ENCODE data around the gene NKPD1. TPM values are rescaled to one million over a fixed set of nuclear protein-coding genes. Genes with fewer than 3 reads are reported as not detected.

Gene NKPD1
- total and polyA plus RNA-seq, 2 donors = 0.37 to 0.58 TPM

DNA sequence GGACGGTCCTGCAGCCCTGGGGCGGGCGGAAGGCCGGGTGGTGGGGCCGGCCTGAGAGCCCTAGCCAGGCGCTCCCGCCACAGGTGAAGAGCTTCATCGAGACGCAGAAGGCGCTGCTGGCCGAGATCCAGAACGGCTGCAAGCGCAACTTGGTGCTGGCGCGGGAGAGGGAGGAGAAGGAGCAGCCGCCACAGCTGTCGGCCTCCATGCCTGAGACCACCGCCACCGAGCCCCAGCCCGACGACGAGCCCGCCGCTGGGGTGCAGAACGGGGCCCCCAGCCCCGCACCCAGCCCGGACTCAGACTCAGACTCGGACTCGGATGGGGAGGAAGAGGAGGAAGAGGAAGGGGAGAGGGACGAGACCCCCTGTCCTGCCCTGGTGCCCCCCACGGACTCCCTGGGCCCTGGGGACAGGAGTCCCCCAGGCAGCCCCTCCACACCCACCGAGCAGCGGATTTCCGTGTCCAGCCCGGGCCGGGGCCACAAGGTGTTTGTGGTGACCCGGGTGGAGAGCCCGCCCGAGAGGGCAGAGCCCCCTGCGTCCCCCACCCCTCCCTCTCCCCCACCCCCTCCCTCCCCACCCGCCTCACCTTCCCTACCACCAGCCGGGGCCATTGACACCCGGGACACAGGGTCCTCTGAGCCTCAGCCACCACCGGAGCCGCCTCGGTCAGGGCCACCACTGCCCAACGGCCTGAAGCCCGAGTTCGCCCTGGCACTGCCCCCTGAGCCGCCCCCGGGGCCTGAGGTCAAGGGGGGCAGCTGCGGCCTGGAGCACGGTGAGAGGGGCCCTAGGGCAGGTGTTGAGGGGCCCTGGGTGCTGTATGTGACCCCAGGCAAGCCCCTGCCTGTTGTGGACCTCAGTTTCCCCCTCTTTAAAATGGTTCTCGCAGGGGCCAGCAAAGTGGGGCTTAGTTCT lies 15.3 kb downstream of the NKPD1 start:
- DNase-seq (ENCODE audit: extremely low spot score) = no peak
- H3K27ac ChIP-seq (ENCODE audit: low read depth) = no peak overlapping the region
- H3K36me3 ChIP-seq (ENCODE audit: insufficient read depth) = peaks cover 2% of the 10 kb centered on the region
- WGBS = 92% methylated on average over 54 of the region's 54 CpGs
- no peak overlapping the region for H3K4me3 ChIP-seq (ENCODE audit: low read depth, low read length)
- no peaks in the 10 kb centered on the region for H3K4me1 ChIP-seq (ENCODE audit: insufficient read depth)

GRCh38 chr19:45144431-45145269 lies 16.1 kb downstream of the NKPD1 start:
- H3K27ac ChIP-seq (ENCODE audit: low read depth) = no peak overlapping the region
- no peak for DNase-seq (ENCODE audit: extremely low spot score)
- 96% methylated on average over 53 of the region's 53 CpGs for WGBS
- H3K36me3 ChIP-seq (ENCODE audit: insufficient read depth) = peaks cover 2% of the 10 kb centered on the region
- no peak overlapping the region for H3K4me3 ChIP-seq (ENCODE audit: low read depth, low read length)
- no peaks in the 10 kb centered on the region for H3K4me1 ChIP-seq (ENCODE audit: insufficient read depth)

DNA sequence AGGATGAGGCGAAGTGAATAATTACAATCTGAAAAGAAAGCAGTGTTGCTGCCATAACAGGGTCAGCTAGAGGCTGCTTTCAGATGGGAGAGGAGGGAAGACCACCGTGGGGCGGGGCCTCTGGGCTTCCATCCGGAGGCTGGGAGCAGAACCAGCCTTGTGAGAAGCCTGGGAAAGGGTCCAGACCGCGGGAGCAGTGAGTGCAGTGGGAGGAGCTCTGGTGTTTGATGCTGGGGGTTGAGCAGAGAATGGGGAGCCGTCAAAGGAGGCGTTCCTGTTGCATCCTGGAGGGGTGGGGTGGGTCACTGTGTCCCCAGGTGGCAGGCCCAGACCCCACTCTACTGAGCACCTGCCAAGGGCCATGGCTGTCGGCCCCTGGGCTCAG lies 18.1 kb downstream of the NKPD1 start:
- DNase-seq (ENCODE audit: extremely low spot score) = no peak
- Histone ChIP-seq H3K36me3 (ENCODE audit: insufficient read depth) (peaks cover 3% of the 10 kb centered on the region), H3K4me1 (ENCODE audit: insufficient read depth) (no peaks in the 10 kb centered on the region), H3K27ac (ENCODE audit: low read depth) (no peak overlapping the region), H3K4me3 (ENCODE audit: low read depth, low read length) (no peak overlapping the region)
- WGBS = 72% methylated on average over 9 of the region's 9 CpGs

DNA sequence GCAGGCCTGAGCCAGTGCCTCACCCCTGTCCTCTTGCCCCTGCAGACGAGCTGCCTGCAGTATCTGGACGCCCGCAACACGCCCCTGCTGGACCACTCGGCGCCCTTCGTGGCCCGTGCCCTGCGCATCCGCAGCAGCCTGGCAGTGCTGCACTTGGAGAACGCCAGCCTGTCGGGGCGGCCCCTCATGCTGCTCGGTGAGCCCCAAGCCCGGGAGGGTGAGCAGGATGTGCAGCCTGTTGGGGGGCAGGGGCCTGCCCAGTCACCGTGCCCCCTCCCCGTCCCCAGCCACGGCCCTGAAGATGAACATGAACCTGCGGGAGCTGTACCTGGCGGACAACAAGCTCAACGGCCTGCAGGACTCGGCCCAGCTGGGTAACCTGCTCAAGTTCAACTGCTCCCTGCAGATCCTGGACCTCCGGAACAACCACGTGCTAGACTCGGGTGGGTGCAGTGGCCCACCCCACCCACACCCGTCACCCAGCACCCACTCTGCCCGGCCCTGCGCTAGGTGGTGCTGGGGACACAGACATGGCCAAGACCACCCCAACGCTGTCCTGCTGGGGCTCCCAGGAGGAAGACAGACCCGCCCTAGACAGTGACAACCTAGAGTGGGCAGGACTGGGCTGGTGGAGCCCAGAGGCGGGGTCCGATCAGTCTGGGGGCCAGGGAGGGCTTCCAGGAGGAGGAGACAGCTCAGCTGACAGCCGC lies 18.6 kb downstream of the NKPD1 start:
- Histone ChIP-seq H3K4me3 (ENCODE audit: low read depth, low read length) (no peak overlapping the region), H3K4me1 (ENCODE audit: insufficient read depth) (no peaks in the 10 kb centered on the region), H3K36me3 (ENCODE audit: insufficient read depth) (peaks cover 3% of the 10 kb centered on the region), H3K27ac (ENCODE audit: low read depth) (no peak overlapping the region)
- no peak for DNase-seq (ENCODE audit: extremely low spot score)
- 93% methylated on average over 33 of the region's 33 CpGs for WGBS

DNA sequence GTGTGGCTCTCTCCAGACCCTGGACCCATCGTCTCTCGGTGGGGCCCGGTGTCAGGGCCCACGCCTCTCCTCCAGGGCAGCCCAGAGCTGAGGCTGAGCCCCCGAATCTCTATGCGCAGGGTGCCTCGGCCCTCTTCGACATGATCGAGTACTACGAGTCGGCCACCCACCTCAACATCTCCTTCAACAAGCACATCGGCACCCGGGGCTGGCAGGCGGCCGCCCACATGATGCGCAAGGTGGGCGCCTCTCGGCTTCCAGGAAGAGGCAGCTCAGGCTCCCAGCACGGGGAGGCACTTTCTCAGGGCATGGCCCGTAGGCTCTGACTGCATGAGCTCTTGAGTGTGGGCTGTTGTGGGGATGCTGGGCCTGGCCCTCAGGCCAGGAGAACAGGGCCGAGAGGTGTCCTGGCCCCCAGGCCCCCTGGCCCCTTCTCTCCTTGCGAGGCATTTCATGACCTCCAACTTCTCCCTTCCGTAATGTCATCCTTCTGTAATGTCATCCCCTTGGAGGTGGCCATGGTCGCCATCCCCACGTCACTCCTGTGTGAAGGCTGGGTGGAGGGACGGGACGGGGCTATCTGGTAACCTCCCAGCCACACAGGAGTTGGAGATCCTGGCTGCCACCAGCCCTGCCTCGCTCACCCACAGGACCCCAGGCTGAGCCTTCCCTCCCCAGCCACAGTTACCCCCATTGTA lies 19.4 kb downstream of the NKPD1 start:
- Histone ChIP-seq H3K36me3 (ENCODE audit: insufficient read depth) (peaks cover 3% of the 10 kb centered on the region), H3K27ac (ENCODE audit: low read depth) (no peak overlapping the region), H3K4me1 (ENCODE audit: insufficient read depth) (no peaks in the 10 kb centered on the region), H3K4me3 (ENCODE audit: low read depth, low read length) (no peak overlapping the region)
- WGBS = 93% methylated on average over 28 of the region's 28 CpGs
- DNase-seq (ENCODE audit: extremely low spot score) = no peak

DNA sequence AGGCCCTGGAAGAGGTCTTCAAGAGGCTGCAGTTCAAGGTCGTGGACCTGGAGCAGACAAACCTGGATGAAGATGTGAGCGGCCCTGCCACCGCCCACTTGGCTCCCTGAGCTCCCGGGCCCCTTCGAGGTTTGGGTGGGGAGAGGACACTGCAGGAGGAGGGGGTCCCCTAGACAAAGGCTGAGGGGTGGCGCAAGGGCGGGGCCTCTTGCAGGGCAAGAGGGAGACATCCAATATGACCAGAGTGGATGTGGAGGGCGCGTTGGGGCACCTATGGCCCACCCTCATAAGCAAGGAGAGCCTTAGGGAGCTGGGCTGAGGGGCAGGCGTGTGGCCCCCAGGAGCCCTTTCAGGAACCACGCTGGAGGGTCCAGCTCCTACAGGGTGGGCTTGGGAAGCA lies 20.2 kb downstream of the NKPD1 start:
- 94% methylated on average over 11 of the region's 11 CpGs for whole genome bisulfite sequencing
- Histone ChIP-seq H3K36me3 (ENCODE audit: insufficient read depth) (peaks cover 3% of the 10 kb centered on the region), H3K27ac (ENCODE audit: low read depth) (no peak overlapping the region), H3K4me3 (ENCODE audit: low read depth, low read length) (no peak overlapping the region), H3K4me1 (ENCODE audit: insufficient read depth) (no peaks in the 10 kb centered on the region)
- DNase-seq (ENCODE audit: extremely low spot score) = no peak

DNA sequence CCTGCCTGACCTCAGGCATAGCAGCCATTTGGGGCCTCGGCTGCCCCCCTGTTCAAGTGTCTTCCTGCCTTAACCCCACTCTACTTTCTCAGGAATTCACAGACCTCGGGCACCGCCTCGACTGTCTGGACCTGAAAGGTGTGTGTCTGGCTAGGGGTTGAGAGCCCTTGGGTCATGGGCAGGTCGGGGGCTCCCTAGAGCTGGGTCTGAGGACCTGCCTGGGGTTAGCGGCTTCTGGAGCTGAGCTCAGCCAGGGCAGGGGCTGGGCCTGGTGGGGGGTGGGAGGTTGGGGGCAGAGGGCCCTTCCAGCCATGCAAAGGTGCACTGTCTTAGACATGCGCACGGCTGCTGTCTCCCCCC lies 20.7 kb downstream of the NKPD1 start:
- DNase-seq (ENCODE audit: extremely low spot score) = no peak
- H3K27ac ChIP-seq (ENCODE audit: low read depth) = no peak overlapping the region

GRCh38 chr19:45139286-45140143 lies 21.3 kb downstream of the NKPD1 start:
- no peak for DNase-seq (ENCODE audit: extremely low spot score)
- H3K4me1 ChIP-seq (ENCODE audit: insufficient read depth) = no peaks in the 10 kb centered on the region
- 96% methylated on average over 24 of the region's 24 CpGs for WGBS
- peaks cover 3% of the 10 kb centered on the region for H3K36me3 ChIP-seq (ENCODE audit: insufficient read depth)
- no peak overlapping the region for H3K4me3 ChIP-seq (ENCODE audit: low read depth, low read length)
- no peak overlapping the region for H3K27ac ChIP-seq (ENCODE audit: low read depth)

More for the DNA sequence above, 20.7 kb downstream of the NKPD1 start:
- 88% methylated on average over 8 of the region's 8 CpGs for WGBS
- no peaks in the 10 kb centered on the region for H3K4me1 ChIP-seq (ENCODE audit: insufficient read depth)
- peaks cover 3% of the 10 kb centered on the region for H3K36me3 ChIP-seq (ENCODE audit: insufficient read depth)
- H3K4me3 ChIP-seq (ENCODE audit: low read depth, low read length) = no peak overlapping the region

DNA sequence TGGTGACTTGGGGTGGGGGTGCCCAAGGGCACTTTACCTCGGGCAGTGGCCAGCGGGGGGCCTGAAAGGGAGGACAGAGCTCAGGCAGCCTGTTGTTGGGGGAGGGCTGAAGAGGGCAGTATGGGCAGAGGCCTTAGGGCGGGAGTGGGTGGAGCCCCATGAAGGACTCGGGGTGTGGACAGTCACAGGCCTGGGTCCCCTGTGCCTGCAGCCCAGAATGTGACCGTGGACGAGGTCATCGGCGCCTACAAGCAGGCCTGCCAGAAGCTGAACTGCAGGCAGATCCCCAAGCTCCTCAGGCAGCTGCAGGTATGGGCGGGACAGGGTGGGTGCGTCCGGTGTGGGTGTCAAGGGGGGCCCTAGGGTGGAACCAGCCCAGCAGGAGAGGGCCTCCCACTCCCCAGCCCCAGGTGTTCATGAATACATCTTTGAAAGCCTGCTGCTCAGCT lies 22.5 kb downstream of the NKPD1 start:
- no peak overlapping the region for H3K4me3 ChIP-seq (ENCODE audit: low read depth, low read length)
- H3K4me1 ChIP-seq (ENCODE audit: insufficient read depth) = no peaks in the 10 kb centered on the region
- WGBS = 84% methylated on average over 11 of the region's 11 CpGs
- peaks cover 3% of the 10 kb centered on the region for H3K36me3 ChIP-seq (ENCODE audit: insufficient read depth)
- DNase-seq (ENCODE audit: extremely low spot score) = no peak
- no peak overlapping the region for H3K27ac ChIP-seq (ENCODE audit: low read depth)

GRCh38 chr19:45137179-45137761 lies 23.5 kb downstream of the NKPD1 start:
- no peak overlapping the region for H3K27ac ChIP-seq (ENCODE audit: low read depth)
- H3K4me3 ChIP-seq (ENCODE audit: low read depth, low read length) = no peak overlapping the region
- WGBS = 75% methylated on average over 17 of the region's 17 CpGs
- no peak for DNase-seq (ENCODE audit: extremely low spot score)
- H3K4me1 ChIP-seq (ENCODE audit: insufficient read depth) = no peaks in the 10 kb centered on the region
- H3K36me3 ChIP-seq (ENCODE audit: insufficient read depth) = peaks cover 1% of the 10 kb centered on the region

GRCh38 chr19:45136507-45137178 lies 24.1 kb downstream of the NKPD1 start:
- Histone ChIP-seq H3K36me3 (ENCODE audit: insufficient read depth) (peaks cover 1% of the 10 kb centered on the region), H3K27ac (ENCODE audit: low read depth) (no peak overlapping the region), H3K4me1 (ENCODE audit: insufficient read depth) (no peaks in the 10 kb centered on the region), H3K4me3 (ENCODE audit: low read depth, low read length) (no peak overlapping the region)
- no peak for DNase-seq (ENCODE audit: extremely low spot score)
- 74% methylated on average over 12 of the region's 12 CpGs for WGBS
